Coronary artery (tissue), 2 donors: ENCODE measurements around the gene FARP1.

ENCODE experiments used
- DNase-seq: peaks from one replicate; pipeline ENCODE4 v3.0.0-alpha.2; 2017; ENCODE audit warnings: low spot score
- H3K27ac ChIP-seq, 2 donors: fragments of 200-600 bp; sonication (generic); one replicate each; pipeline ENCODE4 v1.5.1; 2016 to 2019
- H3K4me3 ChIP-seq: fragments of 200-600 bp; sonication (generic); 2 replicates; pipeline ENCODE4 v1.5.1; 2016; ENCODE audit warnings: mild to moderate bottlenecking, moderate library complexity
- CTCF ChIP-seq: fragments of 200-600 bp; sonication (generic); IDR thresholded peaks from one replicate; pipeline ENCODE4 v1.5.1; 2019; ENCODE audit warnings: antibody characterized with exemption

Gene FARP1

DNA sequence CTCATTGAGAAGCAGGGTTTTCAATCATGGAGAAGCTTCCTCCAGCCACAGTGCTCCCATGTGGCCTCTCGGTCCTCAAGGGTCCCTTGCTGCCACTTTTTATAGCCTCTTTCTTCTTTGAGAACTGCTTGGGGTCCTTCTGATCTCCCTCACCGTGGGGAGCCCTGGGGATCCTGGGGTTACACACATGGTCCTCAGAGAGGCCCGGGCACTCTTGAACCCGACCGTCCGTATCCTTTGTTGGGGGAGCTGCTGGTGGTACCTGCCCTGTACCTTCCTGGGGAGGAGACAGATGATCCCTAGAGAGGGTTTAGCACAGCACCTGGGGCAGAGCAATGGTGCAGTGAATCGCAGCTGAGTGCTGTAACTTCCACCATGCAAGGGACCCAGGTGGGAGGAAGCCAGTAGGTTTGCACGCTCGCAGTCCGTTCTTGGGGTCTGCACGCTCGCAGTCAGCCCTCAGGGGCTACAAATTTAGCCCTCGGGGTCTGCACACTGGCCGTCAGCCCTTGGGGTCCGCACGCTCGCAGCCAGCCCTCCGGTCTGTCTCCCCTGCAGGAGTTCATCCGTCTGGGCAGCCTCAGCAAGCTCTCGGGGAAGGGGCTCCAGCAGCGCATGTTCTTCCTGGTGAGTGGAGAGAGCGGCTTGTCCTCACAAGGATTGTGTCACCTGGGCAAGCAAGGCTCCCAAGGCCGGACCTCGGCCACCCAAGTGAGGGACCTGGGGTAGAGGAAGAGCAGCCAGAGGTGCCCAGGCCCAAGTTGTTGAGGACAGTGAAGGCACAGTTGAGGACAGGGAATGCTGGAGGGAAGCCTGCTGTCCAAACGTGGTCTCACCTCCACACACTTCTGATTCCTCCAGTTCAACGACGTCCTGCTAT, 295.6 kb downstream of the FARP1 start:
- TF ChIP-seq CTCF = no peak
- Histone ChIP-seq H3K4me3 (no peak overlapping the region), H3K27ac (no peak overlapping the region)
- no peak for DNase-seq

DNA sequence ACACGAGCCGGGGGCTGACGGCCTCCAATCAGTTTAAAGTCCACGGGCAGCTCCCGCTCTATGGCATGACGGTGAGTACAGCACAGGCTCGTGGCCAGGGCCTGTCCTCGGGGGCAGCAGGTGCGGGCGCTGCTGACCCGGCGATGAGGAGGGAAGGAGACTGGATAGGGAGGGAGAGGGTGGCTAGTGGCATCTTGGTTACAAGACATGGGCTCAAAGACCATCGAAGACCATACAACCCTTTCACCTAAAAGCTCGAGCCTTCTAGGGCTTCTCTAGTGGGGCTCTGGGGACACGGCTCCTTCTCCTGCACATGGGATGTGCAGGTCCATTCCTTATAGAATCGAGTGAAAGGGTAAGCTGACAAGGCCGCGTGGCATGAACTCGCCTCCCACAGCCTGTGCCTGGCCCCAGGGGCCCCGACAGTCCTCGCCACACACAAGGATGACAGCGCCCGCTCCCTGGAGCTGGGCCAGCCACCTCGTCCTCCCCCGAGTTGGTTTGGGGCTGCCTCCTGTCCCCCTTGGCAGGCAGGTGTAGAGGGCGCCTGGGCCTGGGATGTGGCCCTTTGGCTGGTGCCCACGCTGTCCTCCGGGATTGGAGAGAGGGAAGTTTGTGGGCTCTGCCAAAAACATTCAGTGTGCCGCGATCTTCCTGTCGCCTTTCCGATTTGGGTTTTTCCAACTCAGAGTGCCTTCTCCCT, 296.4 kb downstream of the FARP1 start:
- Histone ChIP-seq H3K27ac (no peak overlapping the region), H3K4me3 (no peak overlapping the region)
- DNase-seq = no peak
- no peak for TF ChIP-seq CTCF

DNA sequence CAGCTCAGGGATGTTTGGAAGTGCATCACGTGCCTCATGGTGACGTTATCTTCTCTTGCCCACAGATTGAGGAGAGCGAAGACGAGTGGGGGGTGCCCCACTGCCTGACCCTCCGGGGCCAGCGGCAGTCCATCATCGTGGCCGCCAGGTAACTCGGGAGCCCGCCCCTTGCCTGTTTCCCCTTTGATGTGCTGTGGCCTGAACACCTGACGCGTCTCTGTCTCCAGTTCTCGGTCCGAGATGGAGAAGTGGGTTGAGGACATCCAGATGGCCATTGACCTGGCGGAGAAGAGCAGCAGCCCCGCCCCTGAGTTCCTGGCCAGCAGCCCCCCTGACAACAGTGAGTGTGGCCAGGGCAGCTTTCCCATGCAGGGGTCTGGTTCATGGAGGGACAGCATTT, 297.0 kb downstream of the FARP1 start:
- no peak for DNase-seq
- Histone ChIP-seq H3K27ac (no peak overlapping the region), H3K4me3 (no peak overlapping the region)
- no peak for TF ChIP-seq CTCF

DNA sequence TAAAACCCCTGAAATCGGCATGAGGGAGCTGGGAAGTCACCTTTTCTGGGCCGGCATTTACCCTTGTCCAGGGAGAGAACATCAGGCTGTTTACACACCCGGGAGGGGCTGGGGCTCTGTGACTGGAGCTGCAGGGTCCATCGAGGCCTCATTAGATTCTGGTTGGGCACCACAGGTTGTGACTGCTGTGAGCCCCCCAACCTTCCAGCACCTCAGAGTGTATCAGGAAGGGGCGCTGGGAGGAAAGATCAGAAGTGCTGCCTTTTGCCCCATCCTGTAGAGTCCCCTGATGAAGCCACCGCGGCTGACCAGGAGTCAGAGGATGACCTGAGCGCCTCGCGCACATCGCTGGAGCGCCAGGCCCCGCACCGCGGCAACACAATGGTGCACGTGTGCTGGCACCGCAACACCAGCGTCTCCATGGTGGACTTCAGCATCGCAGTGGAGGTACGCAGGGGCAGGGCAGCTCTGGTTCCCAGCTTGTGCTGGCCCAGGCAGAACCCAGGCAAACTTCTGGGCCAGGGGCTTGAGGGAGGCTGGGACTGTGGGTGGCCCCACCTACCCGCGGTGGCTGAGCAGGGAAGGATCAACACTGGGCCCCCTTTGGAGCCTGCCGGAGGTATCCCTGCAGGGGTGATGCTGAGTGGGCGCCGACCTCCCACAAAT, 297.6 kb downstream of the FARP1 start:
- Histone ChIP-seq H3K27ac (no peak overlapping the region), H3K4me3 (no peak overlapping the region)
- DNase-seq = no peak
- no peak for TF ChIP-seq CTCF

DNA sequence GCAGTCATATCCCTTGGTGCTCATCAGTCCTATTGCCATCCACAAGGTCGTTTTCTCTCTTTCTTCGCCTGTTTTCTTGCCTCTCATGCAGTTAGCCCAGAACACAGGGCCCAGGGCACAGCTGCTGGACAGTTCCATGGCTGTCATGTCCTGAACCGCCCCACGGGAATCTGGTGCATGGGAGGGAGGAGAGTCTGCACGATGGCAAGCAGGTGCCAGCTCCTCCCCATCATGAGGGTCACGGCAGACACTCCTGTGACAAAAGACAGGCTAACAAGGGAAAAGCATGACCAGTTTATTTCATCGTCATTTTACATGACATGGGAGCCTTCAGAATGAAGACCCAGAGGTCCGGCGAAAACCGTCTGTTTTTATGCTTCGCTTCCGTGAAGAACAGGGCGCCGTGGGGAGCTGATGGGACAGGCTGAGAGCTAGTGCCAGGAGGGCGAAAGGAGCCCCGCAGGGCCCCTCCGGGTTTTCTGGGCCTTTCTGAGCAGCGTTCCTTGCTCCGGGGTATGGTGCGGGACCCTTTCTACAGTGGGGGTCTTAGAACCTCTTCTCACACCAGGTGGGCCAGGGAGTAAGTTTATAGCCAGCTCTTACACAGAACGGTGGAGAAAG, 298.3 kb downstream of the FARP1 start:
- Histone ChIP-seq H3K27ac (no peak overlapping the region), H3K4me3 (no peak overlapping the region)
- no peak for TF ChIP-seq CTCF
- DNase-seq = no peak

DNA sequence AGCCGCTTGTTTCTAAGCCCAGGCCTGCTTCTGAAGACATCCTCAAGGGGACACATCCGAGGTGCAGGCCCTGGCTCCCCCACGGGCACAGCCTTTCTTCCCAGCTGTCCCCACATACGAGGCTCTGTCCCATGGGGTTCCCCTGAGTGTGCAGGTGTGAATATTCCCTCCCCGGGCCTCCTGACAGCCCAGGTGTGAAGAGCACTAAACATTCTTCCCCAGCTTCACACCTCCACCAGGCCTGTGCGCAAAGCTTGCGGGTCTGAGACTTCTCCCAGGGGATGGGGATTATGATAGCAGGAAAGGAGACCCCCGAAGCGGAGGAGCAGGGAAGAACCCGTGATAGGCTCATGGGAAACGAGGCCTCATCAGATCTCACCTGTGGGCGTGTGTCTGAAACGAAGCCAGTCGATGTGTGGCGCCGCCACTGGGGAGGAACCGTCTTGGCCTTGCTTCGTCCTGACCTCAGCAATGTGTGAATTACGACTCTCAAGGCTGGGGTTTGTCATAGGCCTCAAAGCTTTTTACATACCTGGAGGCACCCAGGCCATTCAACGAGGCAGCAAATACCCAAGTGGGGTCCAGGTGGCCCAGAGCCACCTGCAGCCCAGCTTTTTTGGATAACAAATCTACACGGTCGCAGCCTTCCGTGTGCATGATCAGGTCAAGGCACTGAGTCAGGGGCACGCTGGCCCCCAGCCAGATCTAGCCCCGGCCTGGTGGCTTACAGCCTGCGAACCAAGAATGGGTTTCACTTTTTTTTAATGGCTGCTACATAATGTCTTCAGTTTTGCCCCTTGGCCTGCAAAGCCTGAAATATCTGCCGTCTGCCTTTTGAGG, 299.7 kb downstream of the FARP1 start:
- no peak for TF ChIP-seq CTCF
- no peak for DNase-seq
- H3K4me3 ChIP-seq = no peak overlapping the region
- H3K27ac ChIP-seq = no peak overlapping the region
